ENCODE results near the gene EIF3K. TPM values are rescaled to one million over a fixed set of nuclear protein-coding genes. Genes with fewer than 3 reads are reported as not detected.

The EIF3K gene
- total RNA-seq, 1 donor: 491 TPM

DNA sequence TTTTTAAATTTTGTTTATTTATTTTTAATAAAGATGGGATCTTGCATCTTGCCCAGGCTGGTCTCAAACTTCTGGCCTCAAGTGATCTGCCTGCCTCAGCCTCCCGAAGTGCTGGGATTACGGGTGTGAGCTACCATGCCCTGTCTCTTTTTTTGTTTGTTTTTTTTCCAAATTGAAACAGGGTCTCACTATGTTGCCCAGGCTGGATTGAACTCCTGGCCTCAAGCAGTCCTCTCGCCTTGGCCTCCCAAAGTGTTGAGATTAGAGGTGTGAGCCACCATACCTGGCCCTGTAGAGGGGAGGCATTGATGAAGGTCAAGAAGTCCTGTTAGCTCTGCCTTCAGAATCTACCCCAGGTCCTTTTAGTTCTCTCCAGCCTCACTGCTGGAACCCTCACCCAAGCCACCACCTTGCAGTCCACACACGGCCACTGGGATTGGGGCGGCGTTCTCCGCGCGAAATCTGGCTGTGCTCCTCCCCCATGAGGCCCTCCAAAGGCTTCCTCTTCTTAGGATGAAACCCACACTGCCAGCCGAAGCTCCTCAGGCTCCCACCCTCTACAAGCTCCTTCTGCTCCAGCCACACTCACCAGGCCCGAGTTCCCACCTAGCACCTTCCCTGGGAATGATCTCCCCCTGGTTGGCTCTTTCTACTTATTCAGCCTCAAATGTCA lies 63.3 kb downstream of the EIF3K start:
- TF ChIP-seq, protein P1, sequence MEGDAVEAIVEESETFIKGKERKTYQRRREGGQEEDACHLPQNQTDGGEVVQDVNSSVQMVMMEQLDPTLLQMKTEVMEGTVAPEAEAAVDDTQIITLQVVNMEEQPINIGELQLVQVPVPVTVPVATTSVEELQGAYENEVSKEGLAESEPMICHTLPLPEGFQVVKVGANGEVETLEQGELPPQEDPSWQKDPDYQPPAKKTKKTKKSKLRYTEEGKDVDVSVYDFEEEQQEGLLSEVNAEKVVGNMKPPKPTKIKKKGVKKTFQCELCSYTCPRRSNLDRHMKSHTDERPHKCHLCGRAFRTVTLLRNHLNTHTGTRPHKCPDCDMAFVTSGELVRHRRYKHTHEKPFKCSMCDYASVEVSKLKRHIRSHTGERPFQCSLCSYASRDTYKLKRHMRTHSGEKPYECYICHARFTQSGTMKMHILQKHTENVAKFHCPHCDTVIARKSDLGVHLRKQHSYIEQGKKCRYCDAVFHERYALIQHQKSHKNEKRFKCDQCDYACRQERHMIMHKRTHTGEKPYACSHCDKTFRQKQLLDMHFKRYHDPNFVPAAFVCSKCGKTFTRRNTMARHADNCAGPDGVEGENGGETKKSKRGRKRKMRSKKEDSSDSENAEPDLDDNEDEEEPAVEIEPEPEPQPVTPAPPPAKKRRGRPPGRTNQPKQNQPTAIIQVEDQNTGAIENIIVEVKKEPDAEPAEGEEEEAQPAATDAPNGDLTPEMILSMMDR (IDR thresholded peaks at IDR 0.05; ENCODE audit: insufficient read depth, low read length): no peak
- no peak for DNase-seq (ENCODE audit: low read depth)
- no peak overlapping the region for H3K4me3 ChIP-seq (ENCODE audit: low read depth, low read length)

DNA sequence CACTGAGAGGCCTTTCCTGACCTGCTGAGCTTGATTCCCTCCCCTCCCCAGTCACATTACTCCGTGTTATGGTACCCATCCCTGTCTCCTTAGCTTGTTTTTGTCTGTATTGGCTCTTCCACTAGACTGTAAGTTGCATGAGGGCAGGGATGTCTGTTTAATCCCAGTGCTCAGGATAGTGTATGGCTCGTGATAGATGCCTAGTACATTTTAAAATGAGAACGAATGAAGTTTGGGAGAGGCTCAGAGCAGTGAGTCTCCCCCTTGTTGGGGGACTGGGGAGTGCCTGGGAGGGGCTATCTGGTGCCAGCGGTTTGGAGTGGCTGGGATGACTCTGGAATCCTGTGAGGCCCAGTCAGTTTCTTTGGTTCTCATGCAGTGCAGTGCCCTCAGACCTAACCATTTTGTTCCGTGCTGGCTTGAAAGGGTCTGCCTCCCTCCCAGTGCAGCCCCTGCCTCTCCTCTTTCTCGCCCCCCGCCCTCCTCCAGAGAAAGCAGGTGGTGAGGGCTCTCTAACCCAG lies 63.9 kb downstream of the EIF3K start:
- no peak overlapping the region for H3K4me3 ChIP-seq (ENCODE audit: low read depth, low read length)
- TF ChIP-seq, protein P1 (IDR thresholded peaks at IDR 0.05; ENCODE audit: insufficient read depth, low read length): no peak
- no peak for DNase-seq (ENCODE audit: low read depth)

DNA sequence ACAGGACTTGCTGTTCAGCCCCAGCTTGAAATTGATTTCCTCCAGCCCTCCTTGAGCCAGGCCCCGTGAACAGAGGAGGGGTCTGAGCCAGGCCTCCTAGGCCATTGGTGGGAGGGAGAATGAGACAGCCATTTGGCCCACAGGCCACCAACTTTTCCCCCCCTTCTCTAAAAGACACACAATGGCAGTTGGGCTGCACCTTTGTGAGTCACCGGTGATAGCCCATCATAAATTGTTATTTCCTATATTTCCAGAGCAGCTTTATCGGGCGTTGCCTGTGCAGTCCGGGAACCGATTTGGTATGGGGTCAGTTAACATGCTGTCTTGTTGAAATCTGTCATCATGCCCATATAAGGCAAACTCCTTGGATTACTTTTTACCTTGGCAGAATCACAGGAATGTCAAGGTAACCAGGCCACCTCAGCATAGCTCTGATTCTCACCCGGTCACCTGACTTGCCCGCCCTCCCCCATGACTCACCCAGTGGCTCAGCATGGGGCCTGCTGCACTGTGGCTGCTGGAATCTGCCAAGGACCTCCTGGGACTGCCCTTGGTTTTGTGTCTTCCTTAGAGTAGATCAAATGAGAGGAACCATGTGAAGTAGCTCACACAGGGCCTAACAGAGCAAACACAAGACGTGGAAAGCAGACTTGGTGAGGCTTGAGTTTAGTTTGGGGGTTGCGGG lies 64.5 kb downstream of the EIF3K start:
- DNase-seq (ENCODE audit: low read depth): peak; percentile 88
- TF ChIP-seq, protein P1 (IDR thresholded peaks at IDR 0.05; ENCODE audit: insufficient read depth, low read length): no peak
- no peak overlapping the region for H3K4me3 ChIP-seq (ENCODE audit: low read depth, low read length)

DNA sequence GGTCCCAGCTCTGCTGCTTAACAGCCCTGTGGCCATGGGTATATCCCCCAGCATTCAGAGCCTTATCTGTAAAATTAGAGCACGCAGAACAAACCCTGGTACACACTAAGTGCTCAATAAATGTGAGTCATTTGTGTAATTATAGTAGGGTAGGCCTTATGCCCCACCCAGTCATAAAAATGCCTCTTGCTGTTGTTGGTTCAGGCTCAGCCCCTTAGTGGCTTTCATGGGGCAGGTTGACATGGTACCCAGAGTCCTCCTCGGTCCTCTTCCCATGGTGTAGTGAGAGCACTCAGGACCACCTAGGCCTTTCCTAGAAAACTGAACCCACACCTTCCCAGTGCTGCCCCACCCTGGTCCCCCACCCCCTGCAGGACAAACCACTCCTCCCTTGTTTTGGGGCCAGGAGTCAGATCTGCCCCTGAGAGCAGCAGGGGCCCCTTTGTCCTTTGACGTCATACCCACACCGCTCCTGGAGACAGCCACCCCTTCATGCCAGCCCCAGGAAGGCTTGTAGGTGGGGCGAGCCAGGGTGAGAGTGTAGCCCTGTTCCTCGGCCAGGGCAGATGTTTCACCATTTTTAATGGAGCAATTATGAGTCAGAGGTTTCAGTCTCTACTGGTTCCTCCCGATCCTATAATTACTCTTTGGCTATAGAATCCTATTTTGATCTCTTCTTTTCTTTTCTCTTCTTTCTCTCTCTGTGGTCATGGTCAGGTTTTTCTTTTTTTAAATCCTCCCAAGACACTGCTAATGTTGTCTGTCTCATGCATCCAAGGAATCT lies 65.3 kb downstream of the EIF3K start:
- H3K4me3 ChIP-seq (ENCODE audit: low read depth, low read length): no peak overlapping the region
- DNase-seq (ENCODE audit: low read depth): peak; percentile 95
- TF ChIP-seq, protein P1 (IDR thresholded peaks at IDR 0.05; ENCODE audit: insufficient read depth, low read length): no peak

DNA sequence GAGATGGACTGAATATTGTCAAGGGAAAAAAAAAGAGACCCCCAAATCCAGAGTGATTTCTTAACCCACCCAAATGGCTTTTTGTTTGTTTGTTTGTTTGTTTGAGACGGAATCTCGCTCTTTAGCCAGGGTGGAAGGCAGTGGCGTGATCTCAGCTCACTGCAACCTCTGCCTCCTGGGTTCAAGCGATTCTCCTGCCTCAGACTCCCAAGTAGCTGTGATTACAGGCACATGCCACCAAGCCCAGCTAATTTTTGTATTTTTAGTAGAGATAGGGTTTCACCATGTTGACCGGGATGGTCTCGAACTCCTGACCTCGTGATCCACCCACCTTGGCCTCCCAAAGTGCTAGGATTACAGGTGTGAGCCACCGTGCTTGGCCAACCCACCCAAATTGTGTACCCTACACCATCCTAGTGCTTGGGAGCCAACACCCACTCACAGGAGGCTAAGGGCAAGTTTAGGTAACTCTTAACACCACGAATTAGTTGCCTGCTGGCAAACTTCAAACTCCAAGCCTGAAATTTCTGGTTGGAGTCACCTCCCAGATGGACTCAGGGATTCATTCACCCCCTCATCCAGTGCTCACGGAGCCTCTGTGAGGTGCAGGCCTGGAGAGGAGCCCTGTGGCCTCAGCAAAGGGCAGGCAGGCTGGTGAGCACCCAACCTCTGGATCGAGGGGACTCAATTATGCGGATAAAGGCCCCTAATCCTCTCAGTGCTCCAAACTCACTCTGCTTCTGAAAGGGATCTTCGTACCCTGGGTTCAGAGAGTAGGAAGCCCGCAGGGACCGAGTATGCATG lies 66.1 kb downstream of the EIF3K start:
- no peak for DNase-seq (ENCODE audit: low read depth)
- TF ChIP-seq, protein P1 (IDR thresholded peaks at IDR 0.05; ENCODE audit: insufficient read depth, low read length): no peak
- H3K4me3 ChIP-seq (ENCODE audit: low read depth, low read length): no peak overlapping the region
